ENCODE results near the gene TBX10. TPM values are rescaled to one million over a fixed set of nuclear protein-coding genes. Genes with fewer than 3 reads are reported as not detected.
A peak's percentile ranks its signal among the peaks of the same experiment; 100 is the strongest.
"Not testable (repeated sequence)": the region's sequence is repeated elsewhere in the genome, so short reads cannot be mapped to it uniquely, and the experiment has no call there.

Gene TBX10
- total RNA-seq, 1 experiment from 2014 or later: not detected

DNA sequence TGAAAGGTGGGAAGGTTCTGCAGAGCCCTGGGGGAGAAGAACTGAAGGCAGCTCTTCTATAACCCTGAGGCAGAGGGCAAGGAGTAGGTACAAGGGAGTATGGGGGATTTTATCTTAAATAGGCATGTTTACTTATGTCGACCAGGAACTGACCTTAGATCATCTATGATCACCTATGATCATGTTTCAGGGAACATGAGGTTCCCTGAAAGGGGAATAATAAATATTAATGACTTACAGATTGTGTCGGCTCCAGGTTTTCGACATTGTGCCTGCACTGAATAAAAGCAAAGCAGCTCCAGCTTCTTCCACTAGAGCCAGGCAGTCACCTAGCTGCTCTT is 46.0 kb downstream of the TBX10 start:
- peaks cover 4% of the 10 kb centered on the region; the same call in 1 of the 2 replicates for H3K9me3 ChIP-seq (ENCODE audit: control insufficient read depth, insufficient read depth, low read depth, low read length)
- POLR2A ChIA-PET: no interaction called here
- TF ChIP-seq, protein P1, sequence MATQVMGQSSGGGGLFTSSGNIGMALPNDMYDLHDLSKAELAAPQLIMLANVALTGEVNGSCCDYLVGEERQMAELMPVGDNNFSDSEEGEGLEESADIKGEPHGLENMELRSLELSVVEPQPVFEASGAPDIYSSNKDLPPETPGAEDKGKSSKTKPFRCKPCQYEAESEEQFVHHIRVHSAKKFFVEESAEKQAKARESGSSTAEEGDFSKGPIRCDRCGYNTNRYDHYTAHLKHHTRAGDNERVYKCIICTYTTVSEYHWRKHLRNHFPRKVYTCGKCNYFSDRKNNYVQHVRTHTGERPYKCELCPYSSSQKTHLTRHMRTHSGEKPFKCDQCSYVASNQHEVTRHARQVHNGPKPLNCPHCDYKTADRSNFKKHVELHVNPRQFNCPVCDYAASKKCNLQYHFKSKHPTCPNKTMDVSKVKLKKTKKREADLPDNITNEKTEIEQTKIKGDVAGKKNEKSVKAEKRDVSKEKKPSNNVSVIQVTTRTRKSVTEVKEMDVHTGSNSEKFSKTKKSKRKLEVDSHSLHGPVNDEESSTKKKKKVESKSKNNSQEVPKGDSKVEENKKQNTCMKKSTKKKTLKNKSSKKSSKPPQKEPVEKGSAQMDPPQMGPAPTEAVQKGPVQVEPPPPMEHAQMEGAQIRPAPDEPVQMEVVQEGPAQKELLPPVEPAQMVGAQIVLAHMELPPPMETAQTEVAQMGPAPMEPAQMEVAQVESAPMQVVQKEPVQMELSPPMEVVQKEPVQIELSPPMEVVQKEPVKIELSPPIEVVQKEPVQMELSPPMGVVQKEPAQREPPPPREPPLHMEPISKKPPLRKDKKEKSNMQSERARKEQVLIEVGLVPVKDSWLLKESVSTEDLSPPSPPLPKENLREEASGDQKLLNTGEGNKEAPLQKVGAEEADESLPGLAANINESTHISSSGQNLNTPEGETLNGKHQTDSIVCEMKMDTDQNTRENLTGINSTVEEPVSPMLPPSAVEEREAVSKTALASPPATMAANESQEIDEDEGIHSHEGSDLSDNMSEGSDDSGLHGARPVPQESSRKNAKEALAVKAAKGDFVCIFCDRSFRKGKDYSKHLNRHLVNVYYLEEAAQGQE (IDR thresholded peaks at IDR 0.05; ENCODE audit: insufficient read depth in 1 of 2, low read depth in 2 of 2, low read length in 1 of 2): no peak
- ATAC-seq: peak; percentile 30; the same call in 1 of the 2 replicates
- in situ Hi-C loops (cut with HindIII; ENCODE audit: low pct_unique_long_range_greater_than_20kb, low sequenced_read_pairs) (no loop called here), intact Hi-C loops (cut with micrococcal nuclease; ENCODE audit: unreplicated experiment) (no loop called here)
- CTCF ChIA-PET: no interaction called here
- H3K36me3 ChIP-seq (ENCODE audit: control insufficient read depth, insufficient read depth, low read length): no peaks in the 10 kb centered on the region
- H3K27me3 ChIP-seq (ENCODE audit: control insufficient read depth, insufficient read depth, low read length): no peaks in the 10 kb centered on the region
- no peak for DNase-seq (ENCODE audit: low read depth, low spot score)
- H3K4me3 ChIP-seq (ENCODE audit: low read depth in 2 of 2, low read length in 2 of 2): no peak overlapping the region
- BruUV-seq (replicated peaks): no TSS peak
- no peak overlapping the region for H3K27ac ChIP-seq (ENCODE audit: low read length)
- H3K4me1 ChIP-seq (ENCODE audit: control insufficient read depth, insufficient read depth, low read length): no peaks in the 10 kb centered on the region

DNA sequence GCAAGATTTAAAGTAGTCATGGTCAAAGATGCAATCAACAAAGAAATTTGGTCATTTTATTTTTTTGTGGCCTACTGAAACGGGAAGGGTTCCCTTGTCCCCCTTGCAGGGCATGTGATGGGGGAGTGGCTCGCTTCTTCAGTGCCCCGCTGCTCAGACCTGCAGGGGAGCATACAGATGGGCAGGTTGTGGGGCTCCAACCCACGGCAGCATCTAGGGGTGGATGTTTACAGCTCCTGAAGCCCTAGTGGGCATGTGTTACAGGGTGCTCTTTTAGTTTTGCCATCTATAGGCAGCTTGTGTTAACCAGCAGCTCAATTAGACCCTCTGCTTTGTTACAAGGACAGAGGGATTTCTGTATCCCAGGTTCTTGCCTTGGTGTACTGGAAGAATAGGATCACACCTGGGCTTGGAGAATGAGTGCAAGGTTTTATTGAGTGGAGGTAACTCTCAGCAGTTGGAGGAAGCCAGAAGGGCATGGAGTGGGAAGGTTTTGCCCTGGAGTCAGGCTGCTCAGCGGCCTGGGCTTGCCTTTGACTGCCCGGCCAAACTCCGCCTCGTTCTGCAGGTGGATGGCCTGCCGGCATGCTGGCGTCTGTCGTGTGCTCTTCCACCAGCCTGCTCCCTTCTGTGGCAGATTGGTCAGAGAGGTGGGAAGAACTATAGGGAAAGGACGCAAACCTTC is 46.5 kb downstream of the TBX10 start:
- BruUV-seq (replicated peaks): no TSS peak
- Histone ChIP-seq H3K27me3 (ENCODE audit: control insufficient read depth, insufficient read depth, low read length) (no peaks in the 10 kb centered on the region), H3K27ac (ENCODE audit: low read length) (no peak overlapping the region), H3K36me3 (ENCODE audit: control insufficient read depth, insufficient read depth, low read length) (no peaks in the 10 kb centered on the region), H3K9me3 (ENCODE audit: control insufficient read depth, insufficient read depth, low read depth, low read length) (peaks cover 4% of the 10 kb centered on the region; the same call in 1 of the 2 replicates), H3K4me3 (ENCODE audit: low read depth in 2 of 2, low read length in 2 of 2) (no peak overlapping the region), H3K4me1 (ENCODE audit: control insufficient read depth, insufficient read depth, low read length) (no peaks in the 10 kb centered on the region)
- intact Hi-C loops (cut with micrococcal nuclease; ENCODE audit: unreplicated experiment) (no loop called here), in situ Hi-C loops (cut with HindIII; ENCODE audit: low pct_unique_long_range_greater_than_20kb, low sequenced_read_pairs) (no loop called here)
- ATAC-seq (peak; percentile 41; the same call in 1 of the 2 replicates), DNase-seq (ENCODE audit: low read depth, low spot score) (no peak)
- POLR2A ChIA-PET: interaction anchor here (0.8 kb wide), 1 partner anchor 9 kb away, joined by 3 read pairs; the partner anchor contains the start of gene GSTP1
- CTCF ChIA-PET: no interaction called here
- TF ChIP-seq TCF7L2 (IDR thresholded peaks at IDR 0.05; ENCODE audit: low read depth, low read length) (no peak), SIN3A (IDR thresholded peaks at IDR 0.05; ENCODE audit: borderline replicate concordance, insufficient read depth, low read depth, low read length) (no peak), POLR2AphosphoS5 (IDR thresholded peaks at IDR 0.05; ENCODE audit: low read depth, low read length) (no peak)
- TF ChIP-seq, protein P2, sequence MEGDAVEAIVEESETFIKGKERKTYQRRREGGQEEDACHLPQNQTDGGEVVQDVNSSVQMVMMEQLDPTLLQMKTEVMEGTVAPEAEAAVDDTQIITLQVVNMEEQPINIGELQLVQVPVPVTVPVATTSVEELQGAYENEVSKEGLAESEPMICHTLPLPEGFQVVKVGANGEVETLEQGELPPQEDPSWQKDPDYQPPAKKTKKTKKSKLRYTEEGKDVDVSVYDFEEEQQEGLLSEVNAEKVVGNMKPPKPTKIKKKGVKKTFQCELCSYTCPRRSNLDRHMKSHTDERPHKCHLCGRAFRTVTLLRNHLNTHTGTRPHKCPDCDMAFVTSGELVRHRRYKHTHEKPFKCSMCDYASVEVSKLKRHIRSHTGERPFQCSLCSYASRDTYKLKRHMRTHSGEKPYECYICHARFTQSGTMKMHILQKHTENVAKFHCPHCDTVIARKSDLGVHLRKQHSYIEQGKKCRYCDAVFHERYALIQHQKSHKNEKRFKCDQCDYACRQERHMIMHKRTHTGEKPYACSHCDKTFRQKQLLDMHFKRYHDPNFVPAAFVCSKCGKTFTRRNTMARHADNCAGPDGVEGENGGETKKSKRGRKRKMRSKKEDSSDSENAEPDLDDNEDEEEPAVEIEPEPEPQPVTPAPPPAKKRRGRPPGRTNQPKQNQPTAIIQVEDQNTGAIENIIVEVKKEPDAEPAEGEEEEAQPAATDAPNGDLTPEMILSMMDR (IDR thresholded peaks at IDR 0.05): no peak
- TF ChIP-seq, protein P1 (IDR thresholded peaks at IDR 0.05; ENCODE audit: insufficient read depth in 1 of 2, low read depth in 2 of 2, low read length in 1 of 2): no peak

DNA sequence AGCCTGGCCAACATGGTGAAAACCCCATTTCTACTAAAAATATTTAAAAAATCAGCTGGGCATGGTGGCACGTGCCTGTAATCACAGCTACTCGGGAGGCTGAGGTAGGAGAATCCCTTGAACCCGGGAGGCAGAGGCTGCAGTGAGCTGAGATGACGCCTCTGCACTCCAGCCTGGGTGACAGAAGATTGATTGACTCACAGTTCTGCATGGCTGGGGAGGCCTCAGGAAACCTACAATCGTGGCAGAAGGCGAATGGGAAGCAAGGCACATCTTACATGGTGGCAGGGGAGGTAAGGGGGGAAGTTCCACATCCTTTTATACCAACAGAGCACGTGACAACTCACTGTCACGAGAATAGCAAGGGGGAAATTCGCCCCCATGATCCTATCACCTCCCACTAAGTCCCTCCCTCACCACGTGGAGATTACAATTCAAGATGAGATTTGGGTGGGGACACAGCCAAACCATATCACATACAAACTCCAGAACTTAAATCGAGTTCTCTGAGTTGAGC is 50.6 kb downstream of the TBX10 start:
- intact Hi-C loops (cut with micrococcal nuclease; ENCODE audit: unreplicated experiment); ATAC-seq: not testable (repeated sequence)

More for the DNA sequence above, 50.6 kb downstream of the TBX10 start:
- H3K27me3 ChIP-seq (ENCODE audit: control insufficient read depth, insufficient read depth, low read length); BruUV-seq (replicated peaks); H3K36me3 ChIP-seq (ENCODE audit: control insufficient read depth, insufficient read depth, low read length); in situ Hi-C loops (cut with HindIII; ENCODE audit: low pct_unique_long_range_greater_than_20kb, low sequenced_read_pairs); DNase-seq (ENCODE audit: low read depth, low spot score); H3K4me1 ChIP-seq (ENCODE audit: control insufficient read depth, insufficient read depth, low read length); H3K27ac ChIP-seq (ENCODE audit: low read length); H3K4me3 ChIP-seq (ENCODE audit: low read depth in 2 of 2, low read length in 2 of 2); H3K9me3 ChIP-seq (ENCODE audit: control insufficient read depth, insufficient read depth, low read depth, low read length): not testable (repeated sequence)
- ChIA-PET POLR2A (interaction anchor here (0.5 kb wide), 1 partner anchor 357 kb away, joined by 3 read pairs; no protein-coding TSS in a partner anchor), CTCF (interaction anchor here (0.7 kb wide), 1 partner anchor 673 kb away, joined by 4 read pairs; no protein-coding TSS in a partner anchor)
